Neural cell (in vitro differentiated cells): ENCODE measurements around the gene ARHGEF17. TPM values are rescaled to one million over a fixed set of nuclear protein-coding genes. Genes with fewer than 3 reads are reported as not detected.

Source experiments
- H2AFZ ChIP-seq: fragments of 200-600, 300-800 bp; sonication (generic), shearing (Covaris generic); 2 replicates; pipeline ENCODE4 v1.6.0; 2014; ENCODE audit warnings: low read depth, mild to moderate bottlenecking, antibody characterized with exemption, low read length, moderate library complexity
- H3F3A ChIP-seq: fragments of 200-600 bp; shearing (Covaris generic); 2 replicates; pipeline ENCODE4 v1.6.1; 2016; ENCODE audit warnings: mild to moderate bottlenecking, moderate library complexity, mixed read lengths, antibody characterized with exemption, low read length; ENCODE audit not compliant: insufficient read depth, poor library complexity, severe bottlenecking
- H3K27ac ChIP-seq: fragments of 200-600, 300-800 bp; sonication (generic), shearing (Covaris generic); 2 replicates; pipeline ENCODE4 v1.5.1; 2014; ENCODE audit warnings: mild to moderate bottlenecking, low read length, moderate library complexity
- H3K27me3 ChIP-seq: fragments of 300-800, 200-600 bp; sonication (generic), shearing (Covaris generic); 2 replicates; pipeline ENCODE4 v1.6.0; 2014; ENCODE audit warnings: mild to moderate bottlenecking, low read depth, low read length, moderate library complexity; ENCODE audit not compliant: insufficient read depth
- H3K36me3 ChIP-seq: fragments of 300-800, 200-600 bp; sonication (generic), shearing (Covaris generic); 2 replicates; pipeline ENCODE4 v1.5.1; 2014; ENCODE audit warnings: mild to moderate bottlenecking, antibody characterized with exemption, low read length, moderate library complexity; ENCODE audit not compliant: insufficient read depth
- H3K4me2 ChIP-seq: fragments of 300-800, 200-600 bp; sonication (generic), shearing (Covaris generic); 2 replicates; pipeline ENCODE4 v1.6.0; 2014; ENCODE audit warnings: mild to moderate bottlenecking, low read length
- H3K4me3 ChIP-seq: fragments of 300-800, 200-600 bp; sonication (generic), shearing (Covaris generic); 2 replicates; pipeline ENCODE4 v1.5.1; 2014; ENCODE audit warnings: mild to moderate bottlenecking, low read length, moderate library complexity
- H3K79me2 ChIP-seq: fragments of 200-600 bp; shearing (Covaris generic); replicated peaks from 2 replicates; pipeline ENCODE4 v1.6.0; 2014; ENCODE audit warnings: mild to moderate bottlenecking, low read length, moderate library complexity; ENCODE audit not compliant: insufficient read depth
- H3K9ac ChIP-seq: fragments of 300-800, 200-600 bp; sonication (generic), shearing (Covaris generic); 2 replicates; pipeline ENCODE4 v1.6.1; 2016; ENCODE audit warnings: mild to moderate bottlenecking, low read length, mixed read lengths
- H3K9me2 ChIP-seq: fragments of 200-600 bp; shearing (Covaris generic); 2 replicates; pipeline ENCODE4 v1.6.1; 2016; ENCODE audit warnings: mild to moderate bottlenecking, low read length, mixed read lengths; ENCODE audit not compliant: insufficient read depth
- H3K9me3 ChIP-seq: fragments of 200-600, 300-800 bp; sonication (generic), shearing (Covaris generic); 2 replicates; pipeline ENCODE4 v1.6.1; 2016; ENCODE audit warnings: mild to moderate bottlenecking, mixed run types, low read length, moderate library complexity, mixed read lengths
- H4K20me1 ChIP-seq: fragments of 200-600 bp; shearing (Covaris generic); 2 replicates; pipeline ENCODE4 v1.6.1; 2016; ENCODE audit warnings: mild to moderate bottlenecking, mixed run types; ENCODE audit not compliant: insufficient read depth
- CTCF ChIP-seq: fragments of 450-650 bp; IDR thresholded peaks from 2 replicates; pipeline ENCODE4 v1.5.1; 2014; ENCODE audit warnings: antibody characterized with exemption, mild to moderate bottlenecking, moderate library complexity; ENCODE audit not compliant: poor library complexity, severe bottlenecking
- EP300 ChIP-seq: fragments of 450-650 bp; conservative IDR thresholded peaks from 2 replicates; pipeline ENCODE4 v1.6.1; 2014; ENCODE audit warnings: antibody characterized with exemption, mild to moderate bottlenecking, moderate library complexity; ENCODE audit not compliant: poor library complexity, severe bottlenecking
- EZH2 ChIP-seq: fragments of 200-600, 300-800 bp; shearing (Covaris generic), sonication (generic); IDR thresholded peaks from 2 replicates; pipeline ENCODE4 v1.6.1; 2014; ENCODE audit warnings: antibody characterized with exemption, low read length, borderline replicate concordance, mild to moderate bottlenecking; ENCODE audit not compliant: insufficient read depth, poor library complexity, severe bottlenecking
- MXI1 ChIP-seq: fragments of 450-650 bp; conservative IDR thresholded peaks from 2 replicates; pipeline ENCODE4 v1.6.1; 2014; ENCODE audit warnings: antibody characterized with exemption, mild to moderate bottlenecking; ENCODE audit not compliant: poor library complexity, severe bottlenecking
- POLR2AphosphoS5 ChIP-seq: IDR thresholded peaks from 2 replicates; pipeline ENCODE4 v1.6.1; 2012
- RAD21 ChIP-seq: fragments of 450-650 bp; conservative IDR thresholded peaks from 2 replicates; pipeline ENCODE4 v1.6.1; 2014; ENCODE audit warnings: antibody characterized with exemption, mild to moderate bottlenecking, moderate library complexity
- SMC3 ChIP-seq: fragments of 450-650 bp; conservative IDR thresholded peaks from 2 replicates; pipeline ENCODE4 v1.6.1; 2014; ENCODE audit warnings: antibody characterized with exemption, mild to moderate bottlenecking, moderate library complexity; ENCODE audit not compliant: poor library complexity
- TAF1 ChIP-seq: IDR thresholded peaks from 2 replicates; pipeline ENCODE4 v1.6.1; 2012; ENCODE audit warnings: low read depth
- polyA plus RNA-seq: library from polyadenylated mRNA; depleted of rRNA; stranded (reverse); fragments of >200 nt; gene quantifications from 2 replicates; pipeline ENCODE4 v1.2.3, GENCODE V29; 2014
- TF ChIP-seq, protein P1 (sequence below): IDR thresholded peaks from 2 replicates; pipeline ENCODE4 v1.6.1; 2012; ENCODE audit warnings: borderline replicate concordance

Gene ARHGEF17
- polyA plus RNA-seq, 1 donor from 2014 or later: 7.9 TPM

- TF ChIP-seq, protein P1, sequence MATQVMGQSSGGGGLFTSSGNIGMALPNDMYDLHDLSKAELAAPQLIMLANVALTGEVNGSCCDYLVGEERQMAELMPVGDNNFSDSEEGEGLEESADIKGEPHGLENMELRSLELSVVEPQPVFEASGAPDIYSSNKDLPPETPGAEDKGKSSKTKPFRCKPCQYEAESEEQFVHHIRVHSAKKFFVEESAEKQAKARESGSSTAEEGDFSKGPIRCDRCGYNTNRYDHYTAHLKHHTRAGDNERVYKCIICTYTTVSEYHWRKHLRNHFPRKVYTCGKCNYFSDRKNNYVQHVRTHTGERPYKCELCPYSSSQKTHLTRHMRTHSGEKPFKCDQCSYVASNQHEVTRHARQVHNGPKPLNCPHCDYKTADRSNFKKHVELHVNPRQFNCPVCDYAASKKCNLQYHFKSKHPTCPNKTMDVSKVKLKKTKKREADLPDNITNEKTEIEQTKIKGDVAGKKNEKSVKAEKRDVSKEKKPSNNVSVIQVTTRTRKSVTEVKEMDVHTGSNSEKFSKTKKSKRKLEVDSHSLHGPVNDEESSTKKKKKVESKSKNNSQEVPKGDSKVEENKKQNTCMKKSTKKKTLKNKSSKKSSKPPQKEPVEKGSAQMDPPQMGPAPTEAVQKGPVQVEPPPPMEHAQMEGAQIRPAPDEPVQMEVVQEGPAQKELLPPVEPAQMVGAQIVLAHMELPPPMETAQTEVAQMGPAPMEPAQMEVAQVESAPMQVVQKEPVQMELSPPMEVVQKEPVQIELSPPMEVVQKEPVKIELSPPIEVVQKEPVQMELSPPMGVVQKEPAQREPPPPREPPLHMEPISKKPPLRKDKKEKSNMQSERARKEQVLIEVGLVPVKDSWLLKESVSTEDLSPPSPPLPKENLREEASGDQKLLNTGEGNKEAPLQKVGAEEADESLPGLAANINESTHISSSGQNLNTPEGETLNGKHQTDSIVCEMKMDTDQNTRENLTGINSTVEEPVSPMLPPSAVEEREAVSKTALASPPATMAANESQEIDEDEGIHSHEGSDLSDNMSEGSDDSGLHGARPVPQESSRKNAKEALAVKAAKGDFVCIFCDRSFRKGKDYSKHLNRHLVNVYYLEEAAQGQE: no peak
Observed at GRCh38 chr11:73295996-73296318, 12.1 kb upstream of the ARHGEF17 start (continued).

GRCh38 chr11:73296501-73297230 is 11.4 kb upstream of the ARHGEF17 start:
- H3K36me3 ChIP-seq: no peaks in the 10 kb centered on the region
- no peaks in the 10 kb centered on the region for H3F3A ChIP-seq
- H3K27ac ChIP-seq: no peak overlapping the region
- TF ChIP-seq EZH2: no peak
- no peak for TF ChIP-seq EP300
- TF ChIP-seq SMC3: no peak
- TF ChIP-seq TAF1: no peak
- TF ChIP-seq, protein P1: no peak
- TF ChIP-seq POLR2AphosphoS5: no peak
- TF ChIP-seq MXI1: no peak
- TF ChIP-seq CTCF: no peak
- no peak for TF ChIP-seq RAD21
- no peaks in the 10 kb centered on the region for H3K27me3 ChIP-seq
- H3K9me3 ChIP-seq: no peaks in the 10 kb centered on the region
- no peaks in the 10 kb centered on the region for H3K9me2 ChIP-seq
- H2AFZ ChIP-seq: no peak overlapping the region
- H3K9ac ChIP-seq: no peak overlapping the region
- H3K4me2 ChIP-seq: no peak overlapping the region
- no peaks in the 10 kb centered on the region for H3K79me2 ChIP-seq
- no peaks in the 10 kb centered on the region for H4K20me1 ChIP-seq
- no peak overlapping the region for H3K4me3 ChIP-seq
